ENCODE results near the gene ZNF709.

DNA sequence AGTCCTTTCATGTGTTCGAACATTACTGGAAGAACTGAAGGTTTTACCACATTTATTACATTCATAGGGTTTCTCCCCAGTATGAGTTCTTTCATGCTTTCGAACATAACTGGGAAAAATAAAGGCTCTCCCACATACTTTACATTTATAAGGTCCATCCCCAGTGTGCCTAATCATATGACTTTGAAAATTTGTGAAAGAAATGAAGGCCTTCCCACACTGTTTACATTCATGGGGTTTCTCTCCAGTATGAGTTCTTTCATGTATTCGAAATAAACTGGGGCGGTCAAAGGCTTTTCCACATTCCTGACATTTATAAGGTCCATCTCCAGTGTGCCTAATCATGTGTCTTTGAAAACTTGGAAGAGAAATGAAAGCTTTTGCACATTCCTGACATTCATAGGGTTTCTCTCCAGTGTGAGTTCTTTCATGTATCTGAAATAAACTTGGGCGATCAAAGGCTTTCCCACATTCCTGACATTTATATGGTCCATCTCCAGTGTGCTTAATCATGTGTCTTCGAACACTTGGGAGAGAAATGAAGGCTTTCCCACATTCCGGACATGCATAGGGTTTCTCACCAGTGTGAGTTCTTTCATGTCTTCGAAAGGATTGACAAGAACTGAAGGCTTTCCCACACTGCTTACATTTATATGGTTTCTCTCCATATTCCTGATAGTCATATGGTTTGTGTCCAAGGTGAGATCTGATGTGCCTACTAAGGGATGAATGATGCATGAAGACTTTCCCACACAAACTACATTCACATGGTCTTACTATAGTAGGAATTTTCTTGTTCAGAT, 42.6 kb upstream of the ZNF709 start:
- TF ChIP-seq, protein P1, sequence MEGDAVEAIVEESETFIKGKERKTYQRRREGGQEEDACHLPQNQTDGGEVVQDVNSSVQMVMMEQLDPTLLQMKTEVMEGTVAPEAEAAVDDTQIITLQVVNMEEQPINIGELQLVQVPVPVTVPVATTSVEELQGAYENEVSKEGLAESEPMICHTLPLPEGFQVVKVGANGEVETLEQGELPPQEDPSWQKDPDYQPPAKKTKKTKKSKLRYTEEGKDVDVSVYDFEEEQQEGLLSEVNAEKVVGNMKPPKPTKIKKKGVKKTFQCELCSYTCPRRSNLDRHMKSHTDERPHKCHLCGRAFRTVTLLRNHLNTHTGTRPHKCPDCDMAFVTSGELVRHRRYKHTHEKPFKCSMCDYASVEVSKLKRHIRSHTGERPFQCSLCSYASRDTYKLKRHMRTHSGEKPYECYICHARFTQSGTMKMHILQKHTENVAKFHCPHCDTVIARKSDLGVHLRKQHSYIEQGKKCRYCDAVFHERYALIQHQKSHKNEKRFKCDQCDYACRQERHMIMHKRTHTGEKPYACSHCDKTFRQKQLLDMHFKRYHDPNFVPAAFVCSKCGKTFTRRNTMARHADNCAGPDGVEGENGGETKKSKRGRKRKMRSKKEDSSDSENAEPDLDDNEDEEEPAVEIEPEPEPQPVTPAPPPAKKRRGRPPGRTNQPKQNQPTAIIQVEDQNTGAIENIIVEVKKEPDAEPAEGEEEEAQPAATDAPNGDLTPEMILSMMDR (IDR thresholded peaks at IDR 0.05) = no peak
- TF ChIP-seq POLR2A (IDR thresholded peaks at IDR 0.05) = no peak
